ENCODE data around the gene ZFAND3.

Gene ZFAND3

DNA sequence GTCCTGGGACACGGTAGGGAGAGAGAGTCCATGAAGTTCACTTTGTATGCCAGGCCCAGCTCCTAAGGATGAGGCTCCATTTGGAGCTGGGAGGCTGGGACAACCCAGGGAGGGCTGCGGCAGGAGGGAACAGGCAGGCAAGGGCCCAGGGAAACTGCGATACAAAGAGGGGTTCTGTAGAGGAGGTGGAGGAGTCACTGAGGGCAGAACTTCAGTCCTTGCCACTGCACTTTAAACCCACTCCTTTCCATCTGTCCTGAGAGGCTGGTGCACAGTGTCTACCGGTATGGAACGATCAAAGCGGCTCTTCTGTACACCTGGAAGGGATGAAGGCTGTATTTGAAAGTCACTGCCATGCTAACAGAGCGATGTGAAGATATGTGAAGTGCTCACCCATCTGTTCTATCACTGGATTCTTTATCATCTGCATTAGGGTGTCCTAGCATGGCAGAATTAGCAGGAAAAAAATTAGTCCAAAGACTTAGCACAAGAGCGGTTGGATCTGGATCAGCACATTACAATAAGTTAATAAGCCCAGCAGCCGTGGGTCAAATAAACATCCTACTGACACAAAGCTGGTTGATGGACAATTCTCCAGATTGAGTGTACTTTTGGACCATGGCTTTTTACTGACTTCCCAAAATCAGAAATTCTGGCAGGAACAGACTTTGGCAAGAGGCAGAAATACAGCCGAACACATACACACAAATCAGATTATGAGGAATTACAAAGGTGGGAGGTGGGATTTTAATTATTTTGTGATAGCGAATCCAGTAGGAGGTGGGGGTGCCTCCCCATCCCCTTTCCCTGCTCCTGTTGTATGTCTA lies 20.9 kb upstream of the ZFAND3 start:
- no peak for DNase-seq

DNA sequence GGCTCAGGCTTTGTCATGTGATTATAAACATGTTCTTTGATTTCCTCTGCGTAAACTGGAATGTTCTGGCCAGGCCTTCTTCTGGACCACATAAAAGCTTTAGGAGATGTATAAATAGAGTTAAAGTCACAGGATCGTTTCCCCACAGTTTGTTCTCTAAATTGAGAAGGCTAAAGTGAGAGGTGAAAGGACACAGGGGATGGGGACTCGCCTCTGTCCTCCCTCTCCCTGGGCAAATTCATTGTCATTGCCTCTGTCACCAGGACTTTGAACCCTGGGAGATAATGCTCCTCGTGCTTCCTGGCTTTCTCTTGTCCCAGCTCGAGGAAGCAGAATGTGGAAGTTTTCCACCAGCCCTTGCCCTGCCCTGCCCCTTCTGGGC lies 20.3 kb upstream of the ZFAND3 start:
- no peak for DNase-seq

GRCh38 chr6:37800703-37801604 lies 18.6 kb upstream of the ZFAND3 start:
- DNase-seq: no peak

DNA sequence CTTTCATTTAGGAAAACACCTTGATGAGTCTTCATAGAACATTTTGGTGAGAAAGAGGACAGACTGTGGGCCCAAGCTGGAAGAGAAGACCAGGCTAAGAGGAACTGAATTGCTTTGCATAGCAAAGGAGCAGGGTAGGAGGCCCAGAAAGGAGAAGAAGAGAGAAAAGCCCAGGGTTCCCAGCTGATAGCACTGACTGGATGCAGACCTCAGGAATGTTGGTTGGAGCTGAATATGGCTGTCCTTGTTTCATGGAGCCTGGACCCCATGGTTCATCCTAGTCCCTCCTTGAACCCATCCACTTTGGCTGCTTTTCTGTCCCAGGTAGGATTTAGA lies 18.0 kb upstream of the ZFAND3 start:
- no peak for DNase-seq

GRCh38 chr6:37802810-37803209 lies 16.7 kb upstream of the ZFAND3 start:
- DNase-seq: no peak

DNA sequence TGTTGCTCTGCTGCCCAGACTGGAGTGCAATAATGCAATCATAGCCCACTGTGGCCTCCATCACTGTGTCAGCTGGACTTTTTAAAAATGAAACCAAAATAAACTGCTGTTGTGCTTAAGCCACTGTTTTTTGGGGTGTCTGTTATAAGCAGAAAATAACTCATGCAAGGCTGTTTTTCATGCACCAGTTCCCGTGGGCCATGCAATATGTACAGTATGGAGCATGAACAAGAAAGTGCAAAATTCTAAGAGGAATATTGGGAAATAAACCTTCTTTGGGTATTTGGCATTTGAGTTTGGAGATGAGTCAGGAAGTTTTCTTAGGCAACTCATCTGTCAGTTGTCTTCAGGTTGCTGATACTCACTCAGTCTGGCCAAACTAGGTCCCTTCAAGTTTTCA lies 14.9 kb upstream of the ZFAND3 start:
- DNase-seq: no peak

DNA sequence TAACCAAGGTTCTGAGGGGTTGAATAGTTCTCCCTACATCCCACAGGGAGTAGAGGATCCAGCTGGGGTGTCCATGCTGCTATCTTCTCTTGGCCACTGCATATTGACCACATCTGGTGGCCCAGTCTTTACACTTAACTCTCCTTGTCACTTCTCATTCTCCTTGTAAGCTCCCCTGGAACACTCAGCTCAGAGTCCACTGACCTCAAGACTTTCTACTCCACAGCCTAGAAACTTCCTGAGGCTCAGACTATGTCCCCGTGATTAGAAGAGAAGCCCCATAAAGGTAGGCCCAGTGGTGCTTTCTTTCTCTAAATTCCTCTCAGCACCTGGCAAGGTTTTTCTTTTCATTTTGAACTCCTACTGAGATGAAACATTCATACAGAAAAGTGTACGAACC lies 13.3 kb upstream of the ZFAND3 start:
- DNase-seq: no peak

DNA sequence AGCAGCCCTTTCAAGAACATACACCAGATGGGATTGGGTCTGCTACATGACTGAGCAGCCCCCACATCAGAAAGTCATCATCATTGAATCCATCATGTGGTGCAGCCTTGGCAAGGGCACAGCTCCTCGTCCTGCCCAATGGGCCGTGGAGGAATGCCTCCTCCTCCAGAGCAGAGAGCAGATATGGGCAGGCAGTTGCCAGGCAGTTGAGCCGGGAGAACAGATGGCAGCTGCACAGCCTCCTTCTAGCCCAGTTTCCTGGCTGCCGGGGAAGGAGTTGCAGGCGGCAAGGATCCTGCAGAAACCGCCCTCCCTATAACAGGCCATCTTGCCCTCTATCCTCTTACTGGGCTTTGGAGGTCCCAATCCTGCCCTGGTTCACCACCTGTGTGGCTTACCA lies 11.9 kb upstream of the ZFAND3 start:
- peak; percentile 60 for DNase-seq

GRCh38 chr6:37809197-37809543 lies 10.4 kb upstream of the ZFAND3 start:
- DNase-seq: no peak

- DNase-seq: no peak
Measured at GRCh38 chr6:37812841-37813240, 6.7 kb upstream of the ZFAND3 start.

- no peak for DNase-seq
Measured at GRCh38 chr6:37814374-37814773, 5.2 kb upstream of the ZFAND3 start.

- no peak for DNase-seq
Measured at GRCh38 chr6:37816599-37817375, 2.7 kb upstream of the ZFAND3 start.

- DNase-seq: peak; percentile 92
Measured at GRCh38 chr6:37818536-37819176, 871 bp upstream of the ZFAND3 start.

GRCh38 chr6:37819802-37820717 lies 533 bp downstream of the ZFAND3 start:
- DNase-seq: no peak

DNA sequence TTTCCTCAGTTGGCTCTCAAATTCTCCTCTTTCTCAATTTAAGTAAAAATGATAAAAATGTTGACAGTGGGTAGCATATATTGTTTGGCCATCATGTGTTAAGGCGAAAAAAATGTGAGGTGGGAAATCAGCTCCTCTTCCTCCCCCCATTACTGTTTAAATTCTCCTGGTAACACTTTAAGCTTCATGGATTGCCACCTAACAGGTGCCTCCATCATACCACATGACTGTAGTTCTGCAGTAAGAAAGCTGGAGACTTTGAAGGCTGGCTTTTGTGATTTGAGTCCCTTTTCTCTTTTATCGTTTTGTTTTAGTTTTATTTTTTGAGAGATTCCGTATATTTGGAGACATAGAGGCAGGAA lies 1.2 kb downstream of the ZFAND3 start:
- DNase-seq: no peak

DNA sequence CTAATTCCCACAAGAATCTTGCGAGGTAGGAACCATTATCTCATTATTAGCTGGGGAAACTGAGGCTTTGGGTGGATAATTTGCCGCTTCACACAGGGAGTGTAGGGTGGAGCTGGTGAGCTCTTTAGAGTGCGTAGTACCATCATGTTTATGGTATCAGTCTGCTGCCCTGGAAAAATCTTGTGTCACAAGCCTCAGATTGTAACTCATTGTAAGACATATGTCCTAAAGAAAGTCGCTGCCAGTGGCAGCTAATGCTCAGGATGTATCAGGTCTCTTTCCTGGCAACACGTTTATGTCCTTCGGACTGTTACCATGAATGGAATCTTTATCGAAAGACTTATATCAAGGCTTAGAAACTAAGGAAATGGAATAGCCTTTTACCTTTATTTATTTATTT lies 1.9 kb downstream of the ZFAND3 start:
- DNase-seq: no peak

- no peak for DNase-seq
Measured at GRCh38 chr6:37822851-37823682, 3.5 kb downstream of the ZFAND3 start.

- no peak for DNase-seq
Measured at GRCh38 chr6:37824170-37824569, 4.6 kb downstream of the ZFAND3 start.

GRCh38 chr6:37826188-37826587 lies 6.7 kb downstream of the ZFAND3 start:
- no peak for DNase-seq

GRCh38 chr6:37826993-37827392 lies 7.5 kb downstream of the ZFAND3 start:
- no peak for DNase-seq

Measured in NCI-H1092 (cell line).